Transverse colon (tissue), 4 donors: ENCODE data around the gene MSH6.

Source experiments
- EP300 ChIP-seq: sonication (generic); formaldehyde crosslinking; IDR thresholded peaks from one replicate; pipeline ENCODE4 v1.6.1; 2017; ENCODE audit warnings: antibody characterized with exemption, low read depth
- POLR2A ChIP-seq: fragments of 450-650 bp; IDR thresholded peaks from one replicate; pipeline ENCODE4 v1.6.1; 2016; ENCODE audit warnings: antibody characterized with exemption, mild to moderate bottlenecking, moderate library complexity
- POLR2AphosphoS5 ChIP-seq, 3 donors: sonication (generic); formaldehyde crosslinking; IDR thresholded peaks; one replicate each; pipeline ENCODE4 v1.6.1; 2016; ENCODE audit warnings: antibody characterized with exemption in 3 of 3
- TF ChIP-seq, protein P1 (sequence below), 5 experiments: fragments of 200-600 bp in 3 of 5; fragments of 450-650 bp in 2 of 5; sonication (generic) in 3 of 5; IDR thresholded peaks; 1 replicate in 2 of 5; 2 replicates in 3 of 5; pipeline ENCODE4 v1.5.1; 2016 to 2017; ENCODE audit warnings: antibody characterized with exemption in 5 of 5, inconsistent platforms in 3 of 5, mild to moderate bottlenecking in 2 of 5, moderate library complexity in 1 of 5

DNA sequence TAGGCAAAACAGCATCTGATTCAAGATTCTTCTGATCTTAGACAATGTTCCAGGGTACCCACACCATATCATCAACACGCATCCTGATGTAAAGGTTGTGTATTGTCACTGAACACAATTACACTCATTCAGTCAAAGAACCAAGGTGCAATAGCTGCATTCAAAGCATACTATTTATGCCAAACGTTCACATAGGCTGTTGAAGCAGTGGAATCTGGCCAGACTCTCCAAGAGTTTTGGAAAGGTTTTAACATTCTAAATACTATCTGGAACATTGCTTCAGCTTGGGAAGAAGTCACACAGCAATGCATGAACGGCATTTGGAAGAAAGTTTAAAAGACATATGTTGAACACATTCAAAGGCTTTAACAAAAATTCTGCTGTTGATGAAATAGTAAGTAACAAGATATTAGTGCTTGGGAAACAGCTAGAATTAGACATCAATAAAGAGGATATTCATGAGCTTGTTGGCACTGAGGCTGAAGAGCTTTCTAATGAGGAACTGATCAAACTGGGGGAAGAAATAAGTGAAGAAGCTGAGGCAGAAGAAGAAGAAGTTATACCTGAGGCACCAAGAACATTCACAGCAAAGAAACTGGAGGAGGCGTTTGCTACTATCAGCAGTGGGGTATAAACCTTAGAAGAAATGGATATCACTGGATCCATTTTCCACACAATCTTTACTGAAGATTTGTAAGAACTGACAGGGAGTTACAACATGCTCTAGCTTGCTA lies 47.6 kb upstream of the MSH6 start:
- TF ChIP-seq EP300, result no peak
- TF ChIP-seq, protein P1, sequence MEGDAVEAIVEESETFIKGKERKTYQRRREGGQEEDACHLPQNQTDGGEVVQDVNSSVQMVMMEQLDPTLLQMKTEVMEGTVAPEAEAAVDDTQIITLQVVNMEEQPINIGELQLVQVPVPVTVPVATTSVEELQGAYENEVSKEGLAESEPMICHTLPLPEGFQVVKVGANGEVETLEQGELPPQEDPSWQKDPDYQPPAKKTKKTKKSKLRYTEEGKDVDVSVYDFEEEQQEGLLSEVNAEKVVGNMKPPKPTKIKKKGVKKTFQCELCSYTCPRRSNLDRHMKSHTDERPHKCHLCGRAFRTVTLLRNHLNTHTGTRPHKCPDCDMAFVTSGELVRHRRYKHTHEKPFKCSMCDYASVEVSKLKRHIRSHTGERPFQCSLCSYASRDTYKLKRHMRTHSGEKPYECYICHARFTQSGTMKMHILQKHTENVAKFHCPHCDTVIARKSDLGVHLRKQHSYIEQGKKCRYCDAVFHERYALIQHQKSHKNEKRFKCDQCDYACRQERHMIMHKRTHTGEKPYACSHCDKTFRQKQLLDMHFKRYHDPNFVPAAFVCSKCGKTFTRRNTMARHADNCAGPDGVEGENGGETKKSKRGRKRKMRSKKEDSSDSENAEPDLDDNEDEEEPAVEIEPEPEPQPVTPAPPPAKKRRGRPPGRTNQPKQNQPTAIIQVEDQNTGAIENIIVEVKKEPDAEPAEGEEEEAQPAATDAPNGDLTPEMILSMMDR (IDR thresholded peaks at IDR 0.05), result no peak
- no peak for TF ChIP-seq POLR2A
- TF ChIP-seq POLR2AphosphoS5 (IDR thresholded peaks at IDR 0.05), result no peak
